ENCODE data around the gene BAHCC1.
"Not testable (repeated sequence)": the region's sequence is repeated elsewhere in the genome, so short reads cannot be mapped to it uniquely, and the experiment has no call there.

BAHCC1 gene

GRCh38 chr17:81394921-81395599 lies at the start of gene BAHCC1:
TSS of gene BAHCC1 (plus strand) at chr17:81395457. CDS start at chr17:81399740, 4,283 bp downstream.
- DNase-seq = peak; percentile 92

- DNase-seq = peak; percentile 78
These were observed 49.0 kb upstream of the BAHCC1 start for GRCh38 chr17:81346090-81346907.

- DNase-seq = no peak
These were observed 48.3 kb upstream of the BAHCC1 start for GRCh38 chr17:81346908-81347349.

- no peak for DNase-seq
These were observed 47.8 kb upstream of the BAHCC1 start for GRCh38 chr17:81347437-81347836.

- no peak for DNase-seq
These were observed 46.9 kb upstream of the BAHCC1 start for GRCh38 chr17:81348097-81349055.

GRCh38 chr17:81349397-81350319 lies 45.6 kb upstream of the BAHCC1 start:
- no peak for DNase-seq

- DNase-seq = no peak
These were observed 44.9 kb upstream of the BAHCC1 start for GRCh38 chr17:81350320-81350890.

- DNase-seq = not testable (repeated sequence)
These were observed 43.8 kb upstream of the BAHCC1 start for GRCh38 chr17:81351329-81352052.

- not testable (repeated sequence) for DNase-seq
These were observed 43.2 kb upstream of the BAHCC1 start for GRCh38 chr17:81352056-81352455.

GRCh38 chr17:81354252-81354953 lies 40.9 kb upstream of the BAHCC1 start:
- no peak for DNase-seq

GRCh38 chr17:81354954-81355347 lies 40.3 kb upstream of the BAHCC1 start:
- DNase-seq = no peak

GRCh38 chr17:81359218-81359617 lies 36.0 kb upstream of the BAHCC1 start:
- DNase-seq = no peak

GRCh38 chr17:81362001-81362400 lies 33.3 kb upstream of the BAHCC1 start:
- not testable (repeated sequence) for DNase-seq

- no peak for DNase-seq
These were observed 30.7 kb upstream of the BAHCC1 start for GRCh38 chr17:81364278-81365147.

GRCh38 chr17:81365148-81365600 lies 30.1 kb upstream of the BAHCC1 start:
- DNase-seq = no peak

- peak; percentile 30 for DNase-seq
These were observed 29.4 kb upstream of the BAHCC1 start for GRCh38 chr17:81365601-81366585.

GRCh38 chr17:81366648-81367047 lies 28.6 kb upstream of the BAHCC1 start:
- DNase-seq = no peak

GRCh38 chr17:81367171-81367570 lies 28.1 kb upstream of the BAHCC1 start:
- DNase-seq = no peak

Data from DMS79 (cell line).